NCI-H748 (cell line): ENCODE results near the gene TIGD1.
"Not testable (repeated sequence)": the region's sequence is repeated elsewhere in the genome, so short reads cannot be mapped to it uniquely, and the experiment has no call there.

Source experiments
- DNase-seq: peaks from one replicate; lab custom pipeline; 2025; ENCODE audit not compliant: unreplicated experiment; lab: John Stamatoyannopoulos, UW

The TIGD1 gene

DNA sequence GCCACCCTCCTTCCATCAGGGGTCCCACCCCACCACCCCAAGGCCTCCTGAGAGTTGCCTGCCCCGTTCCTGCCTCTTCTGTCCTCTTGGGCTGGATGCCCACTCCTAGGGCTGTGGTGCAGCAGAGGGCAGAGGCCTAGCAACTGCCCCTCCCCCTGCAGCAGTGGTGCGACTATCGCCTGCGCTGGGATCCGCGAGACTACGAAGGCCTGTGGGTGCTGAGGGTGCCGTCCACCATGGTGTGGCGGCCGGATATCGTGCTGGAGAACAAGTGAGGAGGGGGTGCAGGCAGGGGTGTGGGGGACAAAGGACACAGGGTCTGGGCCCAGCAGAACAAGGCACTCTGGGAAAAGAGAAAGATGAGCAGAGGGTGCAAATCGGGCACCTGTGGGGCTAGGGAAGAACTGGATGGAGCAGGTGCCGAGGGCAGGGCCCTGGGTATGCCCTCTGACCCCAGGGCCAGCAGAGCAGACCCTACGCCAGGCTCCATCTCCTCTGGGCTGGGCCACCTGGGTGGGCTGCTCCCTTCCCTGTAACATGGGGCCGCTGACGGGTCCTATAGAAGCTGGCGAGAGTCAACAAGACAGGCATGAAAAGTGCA lies 9.8 kb downstream of the TIGD1 start:
- no peak for DNase-seq

DNA sequence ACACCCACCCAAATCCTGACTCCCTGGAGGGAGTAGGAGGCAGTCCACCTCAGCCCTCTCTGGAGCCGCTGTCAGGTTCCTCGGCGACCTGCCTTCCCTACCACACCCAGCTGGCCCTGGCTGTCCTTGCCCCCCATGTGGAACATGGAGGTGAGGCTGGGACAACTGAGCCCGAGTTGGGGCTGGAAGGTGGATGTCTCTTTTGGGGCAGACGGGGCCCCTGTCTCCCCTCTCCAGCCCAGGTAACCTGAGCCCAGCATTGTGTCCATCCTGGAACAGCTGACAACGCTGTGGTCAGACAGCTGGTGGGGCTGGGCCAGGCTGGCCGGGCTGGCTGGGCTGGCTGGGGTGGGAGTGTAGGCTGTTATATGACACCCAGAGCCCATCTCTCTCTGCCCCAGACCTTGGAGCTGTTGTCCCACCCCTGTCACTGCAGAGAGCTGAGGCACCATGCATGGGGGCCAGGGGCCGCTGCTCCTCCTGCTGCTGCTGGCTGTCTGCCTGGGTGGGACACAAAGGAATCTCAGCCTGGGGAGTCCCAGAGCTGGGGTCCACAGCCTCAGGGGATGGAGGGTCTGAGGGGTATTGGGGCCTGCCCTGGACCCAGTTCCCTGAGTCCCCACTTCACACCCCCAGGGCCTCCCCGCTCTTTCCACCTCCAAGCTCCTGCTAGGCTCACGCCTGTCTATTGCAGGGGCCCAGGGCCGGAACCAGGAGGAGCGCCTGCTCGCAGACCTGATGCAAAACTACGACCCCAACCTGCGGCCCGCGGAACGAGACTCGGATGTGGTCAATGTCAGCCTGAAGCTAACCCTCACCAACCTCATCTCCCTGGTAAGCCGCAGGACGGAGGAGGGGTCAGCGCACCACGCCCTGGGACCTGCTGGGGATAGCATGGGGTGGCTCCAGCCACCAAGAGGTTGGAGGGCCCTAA lies 10.8 kb downstream of the TIGD1 start, which contains the start of gene CHRNG:
TSS of gene CHRNG (plus strand) at position 395 of the 934 bp plus-strand sequence. CDS start at position 451, 56 bp downstream.
- no peak for DNase-seq

DNA sequence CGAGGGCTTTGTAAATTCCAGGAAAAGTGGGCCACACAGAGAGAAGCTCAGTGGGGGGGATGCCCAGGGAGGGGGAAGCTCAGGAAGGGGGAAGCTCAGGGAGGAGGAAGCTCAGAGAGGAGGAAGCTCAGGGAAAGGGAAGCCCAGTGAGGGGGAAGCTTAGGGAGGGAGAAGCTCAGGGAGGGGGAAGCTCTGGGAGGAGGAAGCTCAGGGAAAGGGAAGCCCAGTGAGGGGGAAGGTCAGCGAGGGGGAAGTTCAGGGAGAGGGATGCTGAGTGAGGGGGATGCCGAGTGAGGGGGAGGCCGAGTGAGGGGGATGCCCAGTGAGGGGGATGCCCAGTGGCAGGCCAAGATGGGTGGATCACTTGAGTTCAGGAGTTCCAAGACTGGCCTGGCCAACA lies 11.7 kb downstream of the TIGD1 start:
- no peak for DNase-seq

DNA sequence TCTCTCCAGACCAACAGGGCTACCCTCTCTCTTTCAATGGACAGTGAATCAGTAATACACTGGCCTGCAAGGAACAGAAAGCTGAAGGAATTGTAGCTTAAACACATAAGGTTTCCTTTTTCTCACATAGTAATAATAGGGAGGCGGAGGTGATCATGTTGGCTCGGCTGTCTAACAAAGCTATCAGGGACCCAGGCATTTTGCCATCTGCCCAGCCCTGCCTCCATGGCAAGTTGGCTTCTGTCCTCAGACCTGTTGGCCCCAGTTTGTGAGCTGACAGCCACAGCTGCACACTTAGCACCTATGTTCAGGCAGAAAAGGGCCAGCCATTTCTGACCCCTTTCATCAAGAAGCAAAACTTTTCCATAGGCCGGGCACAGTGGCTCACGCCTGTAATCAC lies 12.9 kb downstream of the TIGD1 start:
- no peak for DNase-seq

DNA sequence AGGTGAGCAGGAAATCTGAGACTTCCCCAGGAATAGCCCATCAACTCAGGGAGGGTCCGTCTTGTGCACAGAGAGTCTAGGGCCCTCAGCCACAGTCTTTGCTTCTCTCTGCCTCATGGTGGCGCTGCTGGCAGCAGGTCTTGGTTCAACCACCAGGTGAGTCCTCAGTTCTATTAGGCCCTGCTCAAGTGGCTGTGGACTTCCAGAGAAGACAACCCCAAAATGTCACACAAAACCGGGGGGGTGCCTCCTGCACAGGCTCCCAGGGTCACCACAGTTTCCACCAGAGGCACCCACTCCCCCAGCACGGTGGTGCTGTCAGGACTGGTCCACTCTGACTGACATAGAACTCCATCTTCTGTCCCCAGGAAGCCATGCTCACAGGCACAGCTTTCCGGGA lies 13.3 kb downstream of the TIGD1 start:
- peak; percentile 54 for DNase-seq

DNA sequence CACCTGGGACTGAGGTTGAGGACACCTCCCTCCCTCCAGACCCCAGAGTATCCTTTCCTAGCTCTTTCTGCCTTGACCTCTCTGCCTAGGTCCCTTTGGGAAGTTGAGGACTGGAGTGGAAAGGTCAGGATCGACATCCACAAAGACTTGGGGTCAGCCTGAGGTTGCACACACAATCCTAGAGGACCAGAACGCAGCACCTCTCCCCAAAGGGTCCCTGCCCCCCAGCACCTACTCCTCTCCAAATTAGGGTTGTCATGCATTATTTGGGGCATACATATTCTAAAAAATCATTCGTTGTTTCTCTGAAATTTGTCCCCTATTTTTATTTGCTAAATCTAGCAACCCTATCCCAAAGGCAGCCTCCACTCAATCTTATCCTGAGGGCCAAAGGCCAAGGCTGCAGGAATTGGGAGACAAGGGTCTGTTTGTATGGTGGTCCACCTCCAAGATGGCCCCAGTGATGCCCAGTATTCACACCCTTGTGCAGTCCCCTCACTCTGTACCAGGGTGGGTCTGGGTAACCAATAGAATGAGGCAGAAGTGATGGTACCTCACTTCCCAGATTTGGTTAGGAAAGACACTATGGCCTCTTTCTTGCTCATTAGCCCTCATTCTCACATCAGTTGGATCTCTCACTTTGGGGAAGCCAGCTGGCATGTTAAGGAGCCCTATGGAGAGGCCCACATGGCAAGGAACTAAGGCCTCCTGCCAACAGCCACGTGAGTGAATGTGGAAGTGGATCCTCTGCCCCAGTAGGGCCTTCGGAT lies 14.4 kb downstream of the TIGD1 start:
- no peak for DNase-seq

DNA sequence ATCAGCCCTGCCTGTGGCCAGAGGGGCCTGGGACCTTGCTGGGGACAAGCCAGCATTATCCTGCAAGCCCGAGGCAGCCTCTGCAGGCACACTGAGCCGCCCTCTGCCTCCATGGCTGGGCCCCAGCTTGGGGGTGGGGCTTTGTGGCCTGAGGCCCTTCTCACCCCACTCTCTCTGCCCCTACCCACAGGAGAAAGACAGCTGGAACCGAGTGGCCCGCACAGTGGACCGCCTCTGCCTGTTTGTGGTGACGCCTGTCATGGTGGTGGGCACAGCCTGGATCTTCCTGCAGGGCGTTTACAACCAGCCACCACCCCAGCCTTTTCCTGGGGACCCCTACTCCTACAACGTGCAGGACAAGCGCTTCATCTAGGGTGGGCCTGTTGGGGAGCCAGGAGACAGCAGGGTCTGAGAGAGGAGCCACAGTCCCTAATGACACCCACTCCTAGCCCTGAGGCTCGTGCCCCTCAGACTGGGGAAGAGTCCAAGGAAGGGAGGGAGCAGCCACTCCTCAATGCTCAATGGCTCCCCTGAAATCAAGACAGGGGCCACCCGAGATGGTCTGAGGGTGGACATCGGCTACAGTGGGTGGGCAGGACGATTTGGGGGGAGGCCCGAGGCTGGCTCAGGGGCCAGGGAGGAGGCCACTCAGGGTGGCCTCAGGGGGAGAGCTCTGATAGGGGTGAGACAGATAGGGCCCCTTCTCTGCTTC lies 15.3 kb downstream of the TIGD1 start:
- DNase-seq = no peak

DNA sequence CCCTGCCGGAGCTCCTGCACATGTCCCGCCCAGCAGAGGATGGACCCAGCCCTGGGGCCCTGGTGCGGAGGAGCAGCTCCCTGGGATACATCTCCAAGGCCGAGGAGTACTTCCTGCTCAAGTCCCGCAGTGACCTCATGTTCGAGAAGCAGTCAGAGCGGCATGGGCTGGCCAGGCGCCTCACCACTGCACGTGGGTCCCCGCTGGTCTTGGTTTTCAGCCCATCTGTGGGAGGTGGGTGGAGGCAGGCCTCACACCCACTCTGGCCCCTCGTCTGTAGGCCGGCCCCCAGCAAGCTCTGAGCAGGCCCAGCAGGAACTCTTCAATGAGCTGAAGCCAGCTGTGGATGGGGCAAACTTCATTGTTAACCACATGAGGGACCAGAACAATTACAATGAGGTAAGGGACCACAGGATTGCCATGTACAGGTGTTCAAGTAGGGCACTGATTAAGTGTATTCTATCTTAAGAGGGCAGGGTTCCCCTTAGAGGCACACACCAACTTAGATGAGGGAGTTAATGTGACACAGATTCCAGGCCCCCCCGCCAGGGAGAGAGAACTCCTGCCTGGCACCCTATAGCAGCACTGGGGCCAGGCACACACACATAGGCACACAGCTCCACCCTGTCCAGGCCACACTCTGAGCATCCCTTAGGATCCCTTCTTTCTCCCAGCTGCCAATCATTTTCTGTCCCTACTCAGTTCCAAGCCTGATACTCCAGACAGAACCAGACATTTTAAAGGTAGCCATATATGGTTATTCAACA lies 16.2 kb downstream of the TIGD1 start:
- no peak for DNase-seq

DNA sequence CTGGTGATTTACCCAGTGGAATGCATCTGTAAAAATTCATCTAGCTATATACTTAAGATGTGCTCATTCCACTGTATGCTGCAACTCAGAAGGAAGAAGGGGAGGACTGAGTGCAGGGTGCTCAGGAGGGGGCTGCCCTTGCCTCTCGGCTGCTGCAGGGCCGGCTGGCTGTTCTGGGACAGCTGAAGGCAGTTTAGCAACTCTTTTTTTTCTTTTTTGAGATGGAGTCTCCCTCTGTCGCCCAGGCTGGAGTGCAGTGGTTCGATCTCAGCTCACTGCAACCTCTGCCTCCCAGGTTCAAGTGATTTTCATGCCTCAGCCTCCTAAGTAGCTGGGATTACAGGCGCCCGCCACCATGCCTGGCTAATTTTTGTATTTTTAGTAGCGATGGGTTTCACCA lies 17.5 kb downstream of the TIGD1 start:
- not testable (repeated sequence) for DNase-seq

DNA sequence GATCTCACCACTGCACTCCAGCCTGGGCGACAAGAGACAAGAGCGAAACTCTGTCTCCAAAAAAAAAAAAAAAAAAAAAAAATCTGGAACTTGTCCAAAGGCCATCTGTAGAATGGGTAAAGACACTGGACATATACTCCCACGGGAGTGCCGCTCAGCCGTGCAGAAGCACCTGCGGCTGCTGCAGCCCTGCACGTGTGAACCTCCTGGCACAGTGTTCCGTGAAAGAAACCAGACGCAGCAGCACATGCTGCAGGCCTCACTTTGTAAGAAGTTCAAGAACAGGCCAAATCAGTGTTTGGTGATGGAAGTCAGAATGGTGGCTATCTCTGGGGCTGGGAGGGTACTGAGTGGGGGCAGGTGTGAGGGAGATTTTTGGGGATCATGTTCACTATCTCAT lies 17.9 kb downstream of the TIGD1 start:
- DNase-seq = no peak

DNA sequence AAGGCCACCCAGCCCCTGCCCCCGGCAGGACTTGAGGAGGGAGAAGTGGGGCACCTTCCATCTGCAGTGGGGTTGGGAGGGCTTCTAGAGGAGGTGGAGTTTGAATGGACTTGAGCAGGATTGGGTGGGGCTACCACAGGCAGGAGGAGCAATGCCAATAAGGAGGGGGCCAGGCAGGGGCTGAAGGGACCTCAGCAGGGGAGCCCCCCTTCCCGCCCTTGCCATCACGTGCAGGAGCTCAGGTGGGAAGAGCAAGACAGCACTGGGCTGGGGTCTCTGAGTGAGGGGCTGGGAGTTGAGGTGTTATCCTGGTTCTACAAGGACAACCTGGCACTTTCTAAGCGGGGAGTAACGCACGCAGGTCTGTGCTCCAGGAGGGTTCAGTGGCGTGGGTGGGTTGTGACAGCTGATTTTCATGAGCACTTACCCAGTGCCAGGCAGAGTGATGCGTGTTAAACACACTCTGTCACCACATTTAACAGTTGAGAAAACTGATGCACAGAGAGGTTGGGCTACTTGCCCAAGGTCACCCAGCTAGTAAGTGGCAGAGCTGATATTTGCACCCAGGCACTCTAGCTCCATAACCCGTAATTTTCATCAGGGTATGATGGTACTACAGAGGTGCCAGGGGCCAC lies 19.6 kb downstream of the TIGD1 start:
- no peak for DNase-seq

DNA sequence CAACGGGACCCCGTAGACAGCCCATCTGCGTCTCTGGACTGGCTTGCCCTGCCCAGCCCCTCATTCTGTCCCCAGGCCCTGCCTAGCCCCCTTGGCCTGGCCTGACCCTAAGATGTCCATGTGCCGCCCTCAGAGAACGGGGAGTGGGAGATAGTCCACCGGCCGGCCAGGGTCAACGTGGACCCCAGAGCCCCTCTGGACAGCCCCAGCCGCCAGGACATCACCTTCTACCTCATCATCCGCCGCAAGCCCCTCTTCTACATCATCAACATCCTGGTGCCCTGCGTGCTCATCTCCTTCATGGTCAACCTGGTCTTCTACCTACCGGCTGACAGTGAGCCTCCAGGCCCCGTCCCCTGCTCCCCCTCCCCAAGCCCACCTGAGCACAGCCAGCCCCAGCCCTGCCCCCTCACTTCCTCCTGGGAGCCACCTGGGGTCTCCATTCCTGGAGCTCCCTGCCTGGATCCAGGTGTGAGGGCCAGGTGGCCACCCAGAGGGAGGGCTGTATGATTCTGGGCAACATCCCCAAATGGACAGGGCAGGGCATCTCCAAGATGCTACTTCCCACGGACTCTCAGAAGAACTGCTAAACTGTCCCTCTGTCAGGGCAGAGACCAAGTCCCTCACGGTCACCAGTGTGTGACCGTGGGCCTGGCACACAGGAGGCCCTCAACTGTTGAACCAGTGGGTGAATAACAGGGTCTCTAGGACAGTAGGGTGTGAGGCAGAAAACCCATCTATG lies 20.4 kb downstream of the TIGD1 start:
- no peak for DNase-seq

DNA sequence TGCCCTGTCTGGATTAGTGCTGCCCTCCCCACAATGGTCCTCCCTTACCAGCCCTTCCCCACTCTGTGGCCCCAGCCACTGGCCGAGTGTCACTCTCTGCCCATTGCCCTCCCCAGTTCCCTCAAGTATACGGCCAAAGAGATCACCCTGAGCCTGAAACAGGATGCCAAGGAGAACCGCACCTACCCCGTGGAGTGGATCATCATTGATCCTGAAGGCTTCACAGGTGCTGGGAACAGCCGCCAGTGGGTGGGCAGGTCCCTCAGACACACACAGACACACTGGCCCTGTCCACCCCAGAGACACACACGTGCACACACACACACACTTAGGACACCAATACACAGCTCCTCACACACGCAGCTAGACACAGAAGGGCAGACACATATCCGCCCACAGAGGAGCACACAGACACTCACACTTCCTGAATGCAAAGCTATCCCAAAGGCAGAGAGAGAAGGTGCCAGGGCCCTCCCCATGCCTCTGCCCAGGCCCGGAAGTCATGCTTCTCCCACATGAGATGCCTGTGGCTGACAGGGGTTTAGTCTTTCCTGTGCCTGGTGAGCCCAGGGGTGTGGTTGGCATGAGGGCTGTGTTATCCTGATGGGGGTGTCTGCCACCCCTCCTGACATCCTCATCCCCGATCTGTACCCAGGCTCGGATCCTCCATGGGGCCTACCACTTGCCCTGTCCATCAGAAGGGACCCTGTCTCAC lies 21.5 kb downstream of the TIGD1 start:
- DNase-seq = no peak

DNA sequence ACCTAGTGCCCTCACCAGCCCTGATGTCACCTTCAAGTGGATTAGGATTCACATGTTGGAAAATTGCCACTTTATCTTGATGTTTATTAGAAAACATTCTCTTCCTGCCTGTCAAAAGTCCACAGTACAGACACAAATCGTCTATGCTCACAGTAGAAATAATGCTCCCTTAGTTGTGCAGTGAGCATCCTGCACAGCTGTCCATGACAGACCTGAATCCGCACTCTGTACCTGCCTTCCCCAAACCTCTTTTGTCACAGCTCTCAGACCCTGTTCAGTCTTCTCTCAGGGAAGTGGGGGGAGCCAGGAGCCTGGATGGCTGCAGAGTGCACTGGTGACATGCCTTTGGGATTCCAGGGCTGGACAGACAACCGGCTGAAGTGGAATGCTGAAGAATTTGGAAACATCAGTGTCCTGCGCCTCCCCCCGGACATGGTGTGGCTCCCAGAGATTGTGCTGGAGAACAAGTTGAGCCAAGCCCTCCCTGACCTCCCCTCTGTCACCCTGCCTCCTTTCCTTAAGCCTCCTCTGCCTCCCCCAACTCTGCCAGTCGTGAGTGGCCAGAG lies 22.4 kb downstream of the TIGD1 start:
- no peak for DNase-seq

DNA sequence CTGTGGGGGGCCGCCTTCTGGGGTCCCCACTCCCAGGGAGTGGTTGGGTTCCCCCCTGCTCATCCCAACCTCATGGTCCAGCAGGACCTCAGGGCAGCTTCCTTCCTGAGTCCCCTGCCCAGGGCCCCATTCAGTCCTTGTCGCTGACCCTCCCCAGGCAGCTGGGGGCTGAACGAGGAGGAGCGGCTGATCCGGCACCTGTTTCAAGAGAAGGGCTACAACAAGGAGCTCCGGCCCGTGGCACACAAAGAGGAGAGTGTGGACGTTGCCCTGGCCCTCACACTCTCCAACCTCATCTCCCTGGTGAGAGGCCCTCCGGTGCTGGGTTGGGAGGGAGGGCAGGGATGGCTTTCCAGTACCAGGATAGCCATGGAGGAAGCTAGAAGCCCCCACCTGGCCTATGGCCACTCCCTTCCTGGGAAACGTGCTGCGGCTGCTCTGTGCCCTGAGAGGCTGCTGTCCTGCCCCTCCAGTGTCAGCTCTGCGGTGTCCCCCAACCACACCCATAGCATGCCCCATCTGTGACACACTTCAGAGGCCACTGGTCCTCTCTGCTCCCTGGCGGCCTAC lies 23.9 kb downstream of the TIGD1 start:
- DNase-seq = no peak

DNA sequence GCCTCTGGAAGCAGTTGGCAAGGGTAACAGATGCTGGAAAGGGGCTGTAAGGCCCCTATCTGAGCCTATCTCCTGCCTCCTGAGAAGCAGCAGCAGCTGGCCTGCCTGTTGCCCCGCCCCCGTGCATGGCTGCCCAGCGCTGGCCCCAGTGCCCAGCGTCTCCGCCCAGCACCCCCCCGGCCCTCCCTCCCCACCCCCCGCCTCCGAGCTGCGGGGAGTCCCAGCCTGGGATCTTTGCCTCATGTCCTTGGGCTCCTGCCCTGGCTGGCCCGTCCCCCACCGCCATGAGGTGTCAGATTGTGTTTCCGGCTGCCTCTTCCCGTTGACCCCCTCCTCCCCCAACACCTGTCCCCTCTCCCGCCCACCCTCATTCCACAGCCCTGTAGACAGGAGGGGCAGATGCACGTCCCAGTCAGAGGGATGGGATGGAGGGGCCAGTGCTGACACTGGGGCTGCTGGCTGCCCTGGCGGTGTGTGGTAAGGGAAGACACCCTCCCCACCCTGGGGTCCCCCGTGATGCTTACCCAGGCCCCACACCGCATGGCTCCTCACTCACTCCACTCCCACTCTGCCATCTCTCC lies 24.5 kb downstream of the TIGD1 start, which contains the start of gene CHRND:
TSS of gene CHRND (plus strand) at position 370 of the 581 bp plus-strand sequence. CDS start at position 426, 56 bp downstream.
- peak; percentile 14 for DNase-seq

DNA sequence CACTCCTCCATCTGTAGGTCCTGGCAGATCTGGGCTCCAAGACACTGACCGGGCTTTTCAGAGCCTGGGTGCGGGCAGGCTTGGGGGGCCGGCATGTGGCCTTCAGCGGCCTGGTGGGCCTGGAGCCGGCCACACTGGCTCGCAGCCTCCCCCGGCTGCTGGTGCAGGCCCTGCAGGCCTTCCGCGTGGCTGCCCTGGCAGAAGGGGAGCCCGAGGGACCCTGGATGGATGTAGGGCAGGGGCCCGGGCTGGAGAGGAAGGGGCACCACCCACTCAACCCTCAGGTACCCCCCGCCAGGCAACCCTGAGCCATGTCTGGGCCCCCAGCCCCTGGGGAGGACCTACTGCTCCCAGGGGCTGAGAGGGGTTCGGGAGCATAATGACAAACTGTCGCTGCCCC lies 25.2 kb downstream of the TIGD1 start:
- DNase-seq = no peak
